ENCODE results near the gene IGLL5.

GRCh38 chr22:22922954-22923319, 35.3 kb downstream of the IGLL5 start:
- TF ChIP-seq CTCF (IDR thresholded peaks at IDR 0.05) (no peak), POLR2A (IDR thresholded peaks at IDR 0.05) (no peak)

Data from uterus (tissue), 2 donors.